Jurkat, Clone E6-1 (cell line): ENCODE measurements around the gene OPRL1.
"Not testable (repeated sequence)": the region's sequence is repeated elsewhere in the genome, so short reads cannot be mapped to it uniquely, and the experiment has no call there.

Experiments used
- DNase-seq: peaks from one replicate; pipeline ENCODE4 v3.0.0-alpha.2; 2011; ENCODE audit warnings: low read depth, low spot score
- H3K4me3 ChIP-seq: 2 replicates; pipeline ENCODE4 v1.5.1; 2011; ENCODE audit warnings: mild to moderate bottlenecking, low read length, control low read depth, moderate library complexity

Gene OPRL1

GRCh38 chr20:64109831-64110391 is 30.0 kb downstream of the OPRL1 start:
- DNase-seq, result no peak
- H3K4me3 ChIP-seq, result no peak overlapping the region

GRCh38 chr20:64110411-64111068 is 30.7 kb downstream of the OPRL1 start:
- no peak overlapping the region for H3K4me3 ChIP-seq
- DNase-seq, result no peak

- no peak overlapping the region for H3K4me3 ChIP-seq
- DNase-seq, result no peak
Measured at GRCh38 chr20:64111841-64112641, 32.2 kb downstream of the OPRL1 start.

GRCh38 chr20:64112691-64113443 is 33.0 kb downstream of the OPRL1 start:
- DNase-seq, result no peak
- no peak overlapping the region for H3K4me3 ChIP-seq

- H3K4me3 ChIP-seq, result no peak overlapping the region
Measured at GRCh38 chr20:64113444-64113775, 33.5 kb downstream of the OPRL1 start.

GRCh38 chr20:64113796-64114355 is 34.0 kb downstream of the OPRL1 start:
- no peak overlapping the region for H3K4me3 ChIP-seq

More at GRCh38 chr20:64113444-64113775, 33.5 kb downstream of the OPRL1 start:
- no peak for DNase-seq

GRCh38 chr20:64114356-64114971 is 34.6 kb downstream of the OPRL1 start:
- DNase-seq, result no peak
- no peak overlapping the region for H3K4me3 ChIP-seq

More at GRCh38 chr20:64113796-64114355, 34.0 kb downstream of the OPRL1 start:
- no peak for DNase-seq

GRCh38 chr20:64115171-64115911 is 35.5 kb downstream of the OPRL1 start:
- H3K4me3 ChIP-seq, result no peak overlapping the region
- DNase-seq, result no peak

- no peak overlapping the region for H3K4me3 ChIP-seq
- DNase-seq, result no peak
Measured at GRCh38 chr20:64116016-64116415, 36.1 kb downstream of the OPRL1 start.

- no peak overlapping the region for H3K4me3 ChIP-seq
- no peak for DNase-seq
Measured at GRCh38 chr20:64116541-64117431, 36.9 kb downstream of the OPRL1 start.

GRCh38 chr20:64117432-64117777 is 37.5 kb downstream of the OPRL1 start:
- not testable (repeated sequence) for DNase-seq

GRCh38 chr20:64119301-64119680 is 39.4 kb downstream of the OPRL1 start:
- DNase-seq, result no peak
- H3K4me3 ChIP-seq, result no peak overlapping the region

More at GRCh38 chr20:64117432-64117777, 37.5 kb downstream of the OPRL1 start:
- not testable (repeated sequence) for H3K4me3 ChIP-seq

- H3K4me3 ChIP-seq, result no peak overlapping the region
- DNase-seq, result no peak
Measured at GRCh38 chr20:64119681-64120341, 39.9 kb downstream of the OPRL1 start.

- no peak for DNase-seq
Measured at GRCh38 chr20:64121586-64121985, 41.7 kb downstream of the OPRL1 start.

GRCh38 chr20:64122927-64123326 is 43.0 kb downstream of the OPRL1 start:
- H3K4me3 ChIP-seq, DNase-seq: not testable (repeated sequence)

More at GRCh38 chr20:64121586-64121985, 41.7 kb downstream of the OPRL1 start:
- H3K4me3 ChIP-seq, result no peak overlapping the region

GRCh38 chr20:64123517-64123916 is 43.6 kb downstream of the OPRL1 start:
- not testable (repeated sequence) for DNase-seq, H3K4me3 ChIP-seq
